HEK293T (cell line): Measurements from ENCODE around the gene GNLY.

Experiments used
- CTCF ChIA-PET: fragments of 350-600 bp; formaldehyde crosslinking; extraction: SDS; loops from one replicate; lab custom pipeline; 2021; ENCODE audit warnings: antibody characterized with exemption, inconsistent platforms; lab: Yijun Ruan, JAX
- POLR2A ChIA-PET: fragments of 350-600 bp; formaldehyde crosslinking; extraction: SDS; loops from one replicate; lab custom pipeline; 2020; ENCODE audit warnings: antibody characterized with exemption, inconsistent platforms; lab: Yijun Ruan, JAX
- DNase-seq: peaks from one replicate; pipeline ENCODE4 v3.0.0; 2012; ENCODE audit warnings: mixed read lengths; ENCODE audit errors: extremely low spot score
- ARNT ChIP-seq: fragments of 450-650 bp; IDR thresholded peaks from 2 replicates; pipeline ENCODE4 v1.6.1; 2017; ENCODE audit warnings: mild to moderate bottlenecking
- BHLHE40 ChIP-seq: fragments of 450-650 bp; IDR thresholded peaks from 2 replicates; pipeline ENCODE4 v1.6.1; 2016; ENCODE audit warnings: mild to moderate bottlenecking, moderate library complexity, borderline replicate concordance
- CTBP1 ChIP-seq: fragments of 450-650 bp; IDR thresholded peaks from 2 replicates; pipeline ENCODE4 v1.6.1; 2016; ENCODE audit warnings: borderline replicate concordance
- ELF4 ChIP-seq: fragments of 450-650 bp; IDR thresholded peaks from 2 replicates; pipeline ENCODE4 v1.6.1; 2017; ENCODE audit warnings: antibody characterized with exemption
- FOXA1 ChIP-seq: fragments of 450-650 bp; IDR thresholded peaks from 2 replicates; pipeline ENCODE4 v1.6.1; 2016; ENCODE audit warnings: mild to moderate bottlenecking
- FOXK2 ChIP-seq: fragments of 450-650 bp; IDR thresholded peaks from 2 replicates; pipeline ENCODE4 v1.6.1; 2016; ENCODE audit warnings: mild to moderate bottlenecking
- FOXM1 ChIP-seq: fragments of 450-650 bp; IDR thresholded peaks from 2 replicates; pipeline ENCODE4 v1.6.1; 2017; ENCODE audit warnings: mild to moderate bottlenecking, borderline replicate concordance
- HDGF ChIP-seq: fragments of 450-650 bp; IDR thresholded peaks from 2 replicates; pipeline ENCODE4 v1.6.1; 2017; ENCODE audit warnings: antibody characterized with exemption, borderline replicate concordance
- L3MBTL2 ChIP-seq: fragments of 450-650 bp; conservative IDR thresholded peaks from 2 replicates; pipeline ENCODE4 v1.6.1; 2016; ENCODE audit warnings: mild to moderate bottlenecking
- LEF1 ChIP-seq: fragments of 450-650 bp; IDR thresholded peaks from 2 replicates; pipeline ENCODE4 v1.6.1; 2017; ENCODE audit warnings: mild to moderate bottlenecking, borderline replicate concordance
- NFRKB ChIP-seq: fragments of 450-650 bp; IDR thresholded peaks from 2 replicates; pipeline ENCODE4 v1.6.1; 2016; ENCODE audit warnings: mild to moderate bottlenecking, moderate library complexity
- PKNOX1 ChIP-seq: fragments of 450-650 bp; IDR thresholded peaks from 2 replicates; pipeline ENCODE4 v1.6.1; 2016
- SP1 ChIP-seq: fragments of 450-650 bp; IDR thresholded peaks from 2 replicates; pipeline ENCODE4 v1.6.1; 2017
- SUZ12 ChIP-seq: fragments of 450-650 bp; IDR thresholded peaks from 2 replicates; pipeline ENCODE4 v1.6.1; 2016; ENCODE audit warnings: mild to moderate bottlenecking
- TARDBP ChIP-seq: fragments of 450-650 bp; IDR thresholded peaks from 2 replicates; pipeline ENCODE4 v1.6.1; 2016
- ZNF384 ChIP-seq: fragments of 450-650 bp; IDR thresholded peaks from 2 replicates; pipeline ENCODE4 v1.6.1; 2016

The GNLY gene

DNA sequence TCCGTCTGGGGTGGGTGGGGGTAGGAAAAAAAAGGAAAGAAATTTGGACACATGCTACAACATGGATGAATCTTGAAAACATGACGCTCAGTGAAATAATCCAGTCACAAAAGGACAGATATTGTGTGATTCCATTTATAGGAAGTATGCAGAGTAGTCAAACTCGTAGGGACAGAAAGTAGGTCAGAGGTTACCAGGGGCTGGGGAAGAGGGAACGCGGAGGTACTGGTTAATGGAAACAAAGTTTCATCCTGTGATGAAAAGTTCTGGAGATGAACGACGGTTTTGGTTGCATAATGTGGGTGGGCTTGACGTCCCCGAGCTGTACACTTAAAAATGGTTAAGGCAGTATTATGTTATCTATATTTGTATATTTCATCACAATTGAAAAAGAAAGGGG lies 21.7 kb upstream of the GNLY start:
- TF ChIP-seq SUZ12 (no peak), ARNT (no peak)
- no peak for DNase-seq
- ChIA-PET POLR2A (no interaction called here), CTCF (no interaction called here)

GRCh38 chr2:85673716-85674375 lies 20.3 kb upstream of the GNLY start:
- POLR2A ChIA-PET, result no interaction called here
- CTCF ChIA-PET, result interaction anchor here (0.6 kb wide), 1 partner anchor 488 kb away, joined by 3 read pairs; no protein-coding TSS in a partner anchor
- no peak for DNase-seq
- TF ChIP-seq CTBP1 (no peak), ZNF384 (no peak), PKNOX1 (no peak), NFRKB (no peak), ARNT (no peak), L3MBTL2 (no peak), TARDBP (no peak), FOXK2 (no peak), BHLHE40 (no peak), SUZ12 (no peak), ELF4 (no peak)

DNA sequence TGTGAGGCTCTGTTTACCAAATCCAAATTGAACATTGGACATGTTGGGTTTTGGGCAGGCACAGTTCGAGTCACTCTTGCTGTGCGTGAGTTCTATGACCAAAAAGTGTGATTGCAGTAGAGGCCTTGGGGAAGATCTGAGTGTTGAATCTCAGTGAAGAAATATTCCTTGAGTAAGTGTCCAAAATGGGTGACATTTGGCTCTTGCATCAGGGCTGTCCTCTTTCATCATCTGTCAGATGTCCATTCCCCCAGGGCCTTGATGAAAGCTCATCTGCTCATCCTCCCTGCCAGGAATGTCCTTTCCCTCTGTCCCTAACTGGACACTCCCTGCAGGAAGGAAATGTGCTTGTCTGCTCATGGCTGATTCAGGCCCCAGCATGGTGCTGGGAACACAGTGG lies 19.7 kb upstream of the GNLY start:
- CTCF ChIA-PET, result interaction anchor here (0.6 kb wide), 1 partner anchor 488 kb away, joined by 3 read pairs; no protein-coding TSS in a partner anchor
- POLR2A ChIA-PET, result no interaction called here
- no peak for TF ChIP-seq HDGF
- no peak for TF ChIP-seq FOXA1
- TF ChIP-seq L3MBTL2, result no peak
- no peak for TF ChIP-seq NFRKB
- TF ChIP-seq BHLHE40, result no peak
- TF ChIP-seq SP1, result no peak
- TF ChIP-seq FOXK2, result no peak
- TF ChIP-seq PKNOX1, result no peak
- no peak for TF ChIP-seq SUZ12
- no peak for TF ChIP-seq TARDBP
- no peak for DNase-seq

DNA sequence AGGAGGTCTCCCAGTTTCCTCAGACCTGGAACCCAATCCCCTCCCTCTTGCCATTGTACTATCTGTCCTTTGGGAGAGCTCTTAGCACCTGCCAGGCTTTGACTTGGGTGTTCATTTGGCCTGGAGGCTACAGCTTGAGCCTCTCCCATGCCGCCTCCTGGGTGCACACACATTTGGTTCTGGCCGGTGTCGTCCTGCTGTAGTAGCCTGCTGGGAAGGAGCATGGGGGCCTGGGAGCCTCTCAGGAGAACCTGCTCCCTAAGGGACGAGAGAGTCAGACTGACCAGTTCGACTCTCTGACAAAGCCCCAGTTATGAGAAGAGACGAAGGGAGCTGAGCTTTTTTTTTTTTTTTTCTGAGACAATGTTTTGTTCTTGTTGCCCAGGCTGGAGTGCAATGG lies 18.7 kb upstream of the GNLY start:
- ChIA-PET CTCF (interaction anchor here (1.1 kb wide), 1 partner anchor 32 kb away, joined by 4 read pairs; no protein-coding TSS in a partner anchor), POLR2A (no interaction called here)
- TF ChIP-seq FOXA1 (no peak), FOXK2 (no peak), TARDBP (no peak), LEF1 (no peak), SUZ12 (no peak), PKNOX1 (no peak), HDGF (no peak), CTBP1 (no peak)
- DNase-seq, result no peak

DNA sequence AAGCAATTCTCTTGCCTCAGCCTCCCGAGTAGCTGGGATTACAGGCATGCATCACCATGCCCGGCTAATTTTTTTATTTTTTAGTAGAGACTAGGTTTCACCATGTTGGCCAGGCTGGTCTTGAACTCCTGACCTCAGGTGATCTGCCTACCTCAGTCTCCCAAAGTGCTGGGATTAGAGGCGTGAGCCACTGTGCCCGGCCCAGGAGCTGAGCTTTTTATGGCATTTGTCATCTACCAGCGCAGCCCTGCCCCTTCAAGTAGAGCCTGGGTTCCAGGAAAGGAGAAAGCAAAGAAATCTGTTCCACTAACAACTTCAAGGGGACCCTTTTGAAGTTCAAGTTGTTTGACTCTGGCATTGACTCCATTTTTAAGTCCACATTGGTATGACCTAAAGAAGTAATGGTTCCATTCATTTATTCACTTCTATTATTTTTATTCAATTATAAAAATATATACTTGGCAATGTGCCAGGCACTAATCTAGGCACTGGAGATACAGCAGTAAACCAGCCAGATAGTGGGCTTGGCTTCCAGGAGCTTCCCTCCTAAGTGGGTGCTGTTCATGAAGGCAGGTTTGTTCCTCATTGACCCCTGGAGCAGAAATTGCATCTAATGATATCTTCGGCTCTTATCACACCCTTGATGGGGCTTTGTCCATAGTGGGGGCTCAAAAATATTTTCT lies 18.2 kb upstream of the GNLY start:
- ChIA-PET POLR2A (no interaction called here), CTCF (interaction anchor here (1.1 kb wide), 1 partner anchor 32 kb away, joined by 4 read pairs; no protein-coding TSS in a partner anchor)
- TF ChIP-seq ZNF384, result no peak
- TF ChIP-seq L3MBTL2, result no peak
- TF ChIP-seq CTBP1, result no peak
- no peak for TF ChIP-seq FOXA1
- DNase-seq, result no peak

GRCh38 chr2:85678377-85678776 lies 15.8 kb upstream of the GNLY start:
- no peak for TF ChIP-seq FOXA1
- no peak for TF ChIP-seq FOXK2
- TF ChIP-seq TARDBP, result no peak
- no peak for TF ChIP-seq PKNOX1
- no peak for TF ChIP-seq BHLHE40
- no peak for TF ChIP-seq FOXM1
- TF ChIP-seq HDGF, result no peak
- TF ChIP-seq SP1, result no peak
- TF ChIP-seq NFRKB, result no peak
- TF ChIP-seq SUZ12, result no peak
- TF ChIP-seq ZNF384, result no peak
- TF ChIP-seq ARNT, result no peak
- no peak for TF ChIP-seq ELF4
- TF ChIP-seq CTBP1, result no peak
- no peak for TF ChIP-seq LEF1
- TF ChIP-seq L3MBTL2, result no peak
- no peak for DNase-seq
- ChIA-PET POLR2A (no interaction called here), CTCF (interaction anchor here (0.7 to 1.3 kb wide), 2 partner anchors 19 to 29 kb away, joined by 4 read pairs; no protein-coding TSS in a partner anchor)
